GM10266 (cell line): ENCODE measurements around the gene LSAMP.

Experiments
- DNase-seq: peaks from one replicate; pipeline ENCODE4 v3.0.0; 2012; ENCODE audit errors: extremely low spot score
- TF ChIP-seq, protein P1 (sequence below): IDR thresholded peaks from 2 replicates; pipeline ENCODE4 v1.5.1; 2012; ENCODE audit warnings: mild to moderate bottlenecking, low read depth; ENCODE audit not compliant: control insufficient read depth, insufficient read depth; ENCODE audit errors: missing control alignments

LSAMP gene

DNA sequence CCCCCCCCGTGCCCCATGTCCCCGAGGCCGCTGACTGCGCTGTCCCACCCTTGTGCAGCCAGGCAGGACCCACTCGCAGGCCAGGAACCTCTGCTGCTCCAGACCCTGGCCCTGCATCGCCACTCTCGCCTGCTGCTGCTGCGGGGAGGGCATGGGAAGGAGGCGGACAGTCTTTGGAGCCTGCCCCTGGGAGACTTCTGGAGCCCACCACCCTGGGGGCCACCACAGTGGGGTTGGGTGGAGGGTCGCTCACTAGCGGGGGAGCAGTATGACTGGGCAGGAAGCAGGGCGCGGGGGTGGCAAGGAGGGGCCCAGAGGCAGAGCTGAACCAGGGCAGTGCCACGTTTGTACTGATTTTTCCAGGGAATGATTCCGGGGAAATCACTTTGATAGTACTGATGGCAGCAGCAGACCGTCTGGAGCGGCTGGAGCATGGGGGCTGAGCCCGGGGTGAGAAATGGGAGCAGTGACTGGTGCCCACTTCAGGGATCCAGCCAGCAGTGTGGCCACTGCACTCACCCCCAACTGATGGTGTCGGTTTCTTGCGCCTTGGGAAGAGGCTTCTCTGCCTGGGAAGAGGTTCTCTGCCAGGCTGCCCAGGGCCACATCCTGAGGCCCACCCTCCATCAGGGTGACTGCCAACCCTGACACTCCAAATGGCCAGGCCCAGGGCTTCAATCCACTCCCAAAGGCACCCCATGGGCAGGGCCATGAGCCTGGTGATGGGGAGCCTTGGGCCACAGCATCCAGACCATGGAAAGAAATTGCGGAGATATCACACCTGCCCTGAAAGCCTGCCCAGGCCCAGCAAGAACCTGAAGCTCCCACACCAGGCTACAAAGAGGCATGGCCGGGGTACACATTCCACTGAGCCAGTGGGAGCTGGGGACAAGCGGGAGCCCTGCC, 53.7 kb downstream of the LSAMP start:
- no peak for DNase-seq
- TF ChIP-seq, protein P1, sequence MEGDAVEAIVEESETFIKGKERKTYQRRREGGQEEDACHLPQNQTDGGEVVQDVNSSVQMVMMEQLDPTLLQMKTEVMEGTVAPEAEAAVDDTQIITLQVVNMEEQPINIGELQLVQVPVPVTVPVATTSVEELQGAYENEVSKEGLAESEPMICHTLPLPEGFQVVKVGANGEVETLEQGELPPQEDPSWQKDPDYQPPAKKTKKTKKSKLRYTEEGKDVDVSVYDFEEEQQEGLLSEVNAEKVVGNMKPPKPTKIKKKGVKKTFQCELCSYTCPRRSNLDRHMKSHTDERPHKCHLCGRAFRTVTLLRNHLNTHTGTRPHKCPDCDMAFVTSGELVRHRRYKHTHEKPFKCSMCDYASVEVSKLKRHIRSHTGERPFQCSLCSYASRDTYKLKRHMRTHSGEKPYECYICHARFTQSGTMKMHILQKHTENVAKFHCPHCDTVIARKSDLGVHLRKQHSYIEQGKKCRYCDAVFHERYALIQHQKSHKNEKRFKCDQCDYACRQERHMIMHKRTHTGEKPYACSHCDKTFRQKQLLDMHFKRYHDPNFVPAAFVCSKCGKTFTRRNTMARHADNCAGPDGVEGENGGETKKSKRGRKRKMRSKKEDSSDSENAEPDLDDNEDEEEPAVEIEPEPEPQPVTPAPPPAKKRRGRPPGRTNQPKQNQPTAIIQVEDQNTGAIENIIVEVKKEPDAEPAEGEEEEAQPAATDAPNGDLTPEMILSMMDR, result no peak

DNA sequence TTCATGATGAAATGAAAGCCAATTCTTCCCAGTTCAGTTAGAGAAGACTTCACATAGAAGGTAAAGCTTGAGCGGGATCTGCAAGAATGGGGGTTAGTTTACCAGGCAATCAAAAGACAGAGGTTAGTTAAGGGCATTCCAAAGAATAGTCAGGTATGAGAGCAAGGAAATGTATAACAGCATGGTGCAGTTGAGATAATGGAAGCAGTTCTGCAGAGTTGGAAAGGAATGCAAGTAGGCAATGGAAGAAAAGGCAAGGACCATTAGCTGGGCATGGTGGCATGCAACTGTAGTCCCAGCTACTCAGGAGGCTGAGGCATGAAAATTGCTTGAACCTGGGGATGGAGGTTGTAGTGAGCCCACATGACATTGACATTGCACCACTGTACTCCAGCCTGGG, 55.0 kb downstream of the LSAMP start:
- DNase-seq, result no peak
- TF ChIP-seq, protein P1, result no peak

DNA sequence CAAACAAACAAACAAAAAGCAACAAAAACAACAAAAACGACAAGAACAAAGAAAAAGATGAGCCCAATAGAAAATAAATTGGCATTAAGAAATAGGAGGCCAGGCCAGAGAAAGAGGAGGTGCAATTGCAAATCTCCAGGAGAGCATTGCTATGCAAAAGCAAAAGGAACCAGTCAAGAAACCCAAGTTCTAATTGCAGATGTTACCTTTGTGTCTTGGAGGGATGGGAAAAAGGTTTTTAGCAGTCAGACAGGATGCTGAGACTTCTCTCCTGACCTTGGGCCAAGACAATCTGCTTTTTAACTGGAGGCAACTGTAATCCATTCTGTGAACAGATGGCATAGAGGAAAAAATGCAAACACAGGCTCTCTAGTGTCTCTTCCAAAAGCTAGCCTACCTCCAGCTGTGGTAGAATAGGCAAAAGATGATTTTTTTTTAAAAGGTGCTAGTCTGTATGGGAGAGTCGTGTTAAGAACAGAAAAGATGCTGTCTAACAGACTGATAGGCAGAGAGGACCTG, 56.4 kb downstream of the LSAMP start:
- TF ChIP-seq, protein P1, result no peak
- no peak for DNase-seq

DNA sequence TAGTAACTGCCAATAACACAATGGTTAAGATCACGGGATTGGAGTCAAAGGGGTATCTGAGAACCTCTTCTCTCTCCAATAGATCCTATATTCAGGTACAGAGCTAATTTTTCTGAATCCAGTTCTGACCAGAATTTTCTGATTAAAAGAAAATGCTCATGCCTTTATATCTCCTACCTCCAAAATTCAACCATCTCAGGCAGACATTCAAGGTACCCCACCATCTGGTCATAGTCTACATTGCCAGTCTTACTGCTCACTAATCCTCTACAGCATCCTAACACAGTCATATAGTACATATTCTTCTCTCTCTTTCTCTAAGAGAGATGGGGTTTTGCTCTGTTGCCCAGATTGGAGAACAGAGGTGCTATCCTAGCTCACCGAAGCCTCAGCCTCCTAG, 59.1 kb downstream of the LSAMP start:
- TF ChIP-seq, protein P1, result no peak
- DNase-seq, result no peak

DNA sequence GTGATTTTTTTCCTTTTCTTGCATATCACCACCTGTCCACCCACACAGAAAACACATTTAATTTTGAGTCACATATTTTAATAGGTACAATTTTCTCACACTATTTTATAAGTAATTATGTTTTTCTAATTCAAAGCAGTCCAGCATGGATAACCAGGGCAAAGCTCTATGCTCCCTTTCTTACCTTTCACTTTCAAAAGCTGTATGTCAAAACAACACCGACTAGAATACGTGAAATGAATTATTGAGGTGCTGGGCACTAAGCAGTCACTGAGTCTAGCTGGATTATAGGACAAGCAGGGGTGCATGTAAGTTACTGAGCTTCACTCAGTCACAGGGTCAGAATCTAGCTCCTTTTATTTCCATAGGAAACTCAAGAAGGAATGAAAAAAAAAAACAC, 60.6 kb downstream of the LSAMP start:
- no peak for DNase-seq

DNA sequence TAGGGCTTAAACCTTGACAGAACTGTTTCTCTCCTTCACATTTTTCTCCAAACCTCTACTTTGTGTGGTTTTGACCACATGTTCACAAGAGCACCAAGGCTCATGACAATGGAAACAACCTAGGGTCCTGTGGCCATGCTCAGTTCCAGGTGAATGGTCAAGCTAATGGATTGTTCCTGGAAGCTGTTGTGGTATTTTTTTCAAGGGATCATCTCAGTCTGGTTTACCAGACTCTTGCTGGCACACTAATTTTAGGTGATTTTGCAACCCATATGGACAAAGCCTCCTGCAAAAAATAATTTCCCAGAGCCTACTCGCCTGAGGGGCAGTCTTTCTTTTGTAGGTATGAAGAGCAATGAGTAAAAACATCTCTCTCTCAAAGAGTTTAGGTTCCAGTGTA, 67.2 kb downstream of the LSAMP start:
- DNase-seq, result no peak
- TF ChIP-seq, protein P1, result no peak

More for the DNA sequence above, 60.6 kb downstream of the LSAMP start:
- TF ChIP-seq, protein P1, result no peak

DNA sequence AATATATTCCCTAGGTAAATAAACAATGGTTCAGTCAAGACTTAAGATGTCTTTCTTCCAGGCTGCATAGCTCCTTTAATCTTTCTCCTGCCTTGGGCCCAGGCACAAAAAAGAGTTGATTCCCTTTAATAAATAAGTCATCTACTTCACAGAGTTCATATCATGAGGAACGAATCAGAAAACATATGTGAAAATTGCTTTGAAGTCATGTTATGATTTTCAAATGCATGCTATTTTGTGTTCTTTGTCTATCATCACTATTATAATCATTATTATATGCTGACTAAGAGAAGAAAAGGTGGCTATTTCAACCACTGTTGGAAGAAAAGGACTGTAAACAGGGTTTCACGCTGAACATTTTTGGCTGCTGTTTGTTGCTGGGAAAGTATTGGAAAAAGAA, 70.4 kb downstream of the LSAMP start:
- TF ChIP-seq, protein P1, result no peak
- DNase-seq, result no peak
